Measurements from ENCODE around the gene RBP5. TPM values are rescaled to one million over a fixed set of nuclear protein-coding genes. Genes with fewer than 3 reads are reported as not detected.

RBP5 gene
- total RNA-seq, 2 donors from 2014 or later: 19.3 to 31.2 TPM

GRCh38 chr12:7150841-7151240, 22.2 kb upstream of the RBP5 start:
- H3K4me1 ChIP-seq (ENCODE audit: control insufficient read depth, insufficient read depth, low read length): no peaks in the 10 kb centered on the region
- DNase-seq: no peak
- H3K36me3 Mint-ChIP-seq (ENCODE audit: low read depth): peaks cover 84% of the 10 kb centered on the region
- H3K27ac Mint-ChIP-seq: no peak overlapping the region
- H3K36me3 ChIP-seq (ENCODE audit: control insufficient read depth, insufficient read depth, low read length): peaks cover 69% of the 10 kb centered on the region
- H3K9me3 Mint-ChIP-seq: no peaks in the 10 kb centered on the region
- H3K4me1 Mint-ChIP-seq: no peaks in the 10 kb centered on the region
- H3K27me3 ChIP-seq (ENCODE audit: control insufficient read depth, insufficient read depth, low read length, poor library complexity, severe bottlenecking): no peaks in the 10 kb centered on the region
- no peaks in the 10 kb centered on the region for H3K27me3 Mint-ChIP-seq (ENCODE audit: insufficient read depth)
- TF ChIP-seq CTCF (conservative IDR thresholded peaks at IDR 0.05): no peak
- H3K4me3 Mint-ChIP-seq: no peak overlapping the region
- no peak overlapping the region for H3K4me3 ChIP-seq (ENCODE audit: low read length)
- WGBS, 2 experiments (ENCODE audit: insufficient coverage in 1 of 2, insufficient read length in 1 of 2): 98% methylated on average over 6 of the region's 6 CpGs; no CpG with 5 or more reads in 1 of the 2 experiments
- H3K9me3 ChIP-seq (ENCODE audit: control insufficient read depth, low read length): no peaks in the 10 kb centered on the region
- H3K9ac ChIP-seq (ENCODE audit: extremely low read depth, low read length, poor library complexity, severe bottlenecking): no peak overlapping the region
- H3K27ac ChIP-seq (ENCODE audit: low read depth, low read length): no peak overlapping the region

- Mint-ChIP-seq H3K4me1 (no peaks in the 10 kb centered on the region), H3K4me3 (no peak overlapping the region), H3K27me3 (ENCODE audit: insufficient read depth) (no peaks in the 10 kb centered on the region), H3K27ac (no peak overlapping the region), H3K36me3 (ENCODE audit: low read depth) (peaks cover 83% of the 10 kb centered on the region), H3K9me3 (no peaks in the 10 kb centered on the region)
- H3K27ac ChIP-seq (ENCODE audit: low read depth, low read length): no peak overlapping the region
- no peaks in the 10 kb centered on the region for H3K4me1 ChIP-seq (ENCODE audit: control insufficient read depth, insufficient read depth, low read length)
- no peak for DNase-seq
- no peak for TF ChIP-seq CTCF (conservative IDR thresholded peaks at IDR 0.05)
- 93 to 100% methylated on average over 3 to 12 of the region's 12 CpGs for WGBS, 2 experiments (ENCODE audit: insufficient coverage in 1 of 2, insufficient read length in 1 of 2)
- H3K36me3 ChIP-seq (ENCODE audit: control insufficient read depth, insufficient read depth, low read length): peaks cover 68% of the 10 kb centered on the region
- H3K9ac ChIP-seq (ENCODE audit: extremely low read depth, low read length, poor library complexity, severe bottlenecking): no peak overlapping the region
- no peaks in the 10 kb centered on the region for H3K27me3 ChIP-seq (ENCODE audit: control insufficient read depth, insufficient read depth, low read length, poor library complexity, severe bottlenecking)
- H3K4me3 ChIP-seq (ENCODE audit: low read length): no peak overlapping the region
- no peaks in the 10 kb centered on the region for H3K9me3 ChIP-seq (ENCODE audit: control insufficient read depth, low read length)
These were observed 21.7 kb upstream of the RBP5 start for GRCh38 chr12:7150356-7150755.

- Histone ChIP-seq H3K4me3 (ENCODE audit: low read length) (no peak overlapping the region), H3K27ac (ENCODE audit: low read depth, low read length) (no peak overlapping the region), H3K9ac (ENCODE audit: extremely low read depth, low read length, poor library complexity, severe bottlenecking) (no peak overlapping the region), H3K9me3 (ENCODE audit: control insufficient read depth, low read length) (no peaks in the 10 kb centered on the region), H3K4me1 (ENCODE audit: control insufficient read depth, insufficient read depth, low read length) (no peaks in the 10 kb centered on the region), H3K36me3 (ENCODE audit: control insufficient read depth, insufficient read depth, low read length) (peaks cover 66% of the 10 kb centered on the region), H3K27me3 (ENCODE audit: control insufficient read depth, insufficient read depth, low read length, poor library complexity, severe bottlenecking) (no peaks in the 10 kb centered on the region)
- Mint-ChIP-seq H3K4me1 (no peaks in the 10 kb centered on the region), H3K27ac (no peak overlapping the region), H3K27me3 (ENCODE audit: insufficient read depth) (no peaks in the 10 kb centered on the region), H3K9me3 (no peaks in the 10 kb centered on the region), H3K4me3 (no peak overlapping the region), H3K36me3 (ENCODE audit: low read depth) (peaks cover 81% of the 10 kb centered on the region)
- WGBS, 2 experiments (ENCODE audit: insufficient coverage in 1 of 2, insufficient read length in 1 of 2): 86 to 97% methylated on average over 6 to 7 of the region's 7 CpGs
- peak; percentile 27 for DNase-seq
- TF ChIP-seq CTCF (conservative IDR thresholded peaks at IDR 0.05): no peak
These were observed 18.2 kb upstream of the RBP5 start for GRCh38 chr12:7146906-7147305.
